HepG2 (cell line): Measurements from ENCODE around the gene REM2. TPM values are rescaled to one million over a fixed set of nuclear protein-coding genes. Genes with fewer than 3 reads are reported as not detected.
A peak's percentile ranks its signal among the peaks of the same experiment; 100 is the strongest.

ENCODE experiments used
- ARHGAP35 ChIP-seq: sonication (generic); formaldehyde crosslinking; IDR thresholded peaks from 2 replicates; pipeline ENCODE4 v1.9.0; 2022; ENCODE audit warnings: mild to moderate bottlenecking, inconsistent platforms, moderate library complexity, missing genetic modification reagents, borderline replicate concordance
- CHD4 ChIP-seq: fragments of 200-600 bp; sonication (generic); IDR thresholded peaks from 2 replicates; pipeline ENCODE4 v1.7.0; 2017; ENCODE audit warnings: mild to moderate bottlenecking, low read length, borderline replicate concordance
- GLI4 ChIP-seq: sonication (generic); formaldehyde crosslinking; IDR thresholded peaks from 2 replicates; pipeline ENCODE4 v1.5.1; 2020; ENCODE audit warnings: missing genetic modification reagents, mild to moderate bottlenecking, moderate library complexity, borderline replicate concordance
- IRF2 ChIP-seq: IDR thresholded peaks from 2 replicates; pipeline ENCODE4 v1.6.1; 2018; ENCODE audit warnings: missing genetic modification reagents, missing compliant biosample characterization
- KDM4B ChIP-seq: sonication (generic); formaldehyde crosslinking; IDR thresholded peaks from 2 replicates; pipeline ENCODE4 v1.4.0; 2020; ENCODE audit warnings: missing genetic modification reagents
- KLF9 ChIP-seq: IDR thresholded peaks from 2 replicates; pipeline ENCODE4 v1.6.1; 2016; ENCODE audit warnings: low read depth
- MED1 ChIP-seq: sonication (generic); formaldehyde crosslinking; IDR thresholded peaks from 2 replicates; pipeline ENCODE4 v1.4.0; 2020; ENCODE audit warnings: missing genetic modification reagents
- NRL ChIP-seq: sonication (generic); formaldehyde crosslinking; IDR thresholded peaks from 2 replicates; pipeline ENCODE4 v1.5.0; 2020; ENCODE audit warnings: missing genetic modification reagents, mild to moderate bottlenecking, moderate library complexity, borderline replicate concordance
- PHF21A ChIP-seq: sonication (generic); formaldehyde crosslinking; IDR thresholded peaks from 2 replicates; pipeline ENCODE4 v1.5.0; 2020; ENCODE audit warnings: mild to moderate bottlenecking, missing genetic modification reagents
- PRPF4 ChIP-seq: fragments of 200-400 bp; formaldehyde crosslinking; IDR thresholded peaks from 2 replicates; pipeline ENCODE4 v1.6.1; 2016; ENCODE audit warnings: low read length, low read depth; ENCODE audit not compliant: poor library complexity, severe bottlenecking
- RAD21 ChIP-seq: fragments of 450-650 bp; formaldehyde crosslinking; IDR thresholded peaks from 2 replicates; pipeline ENCODE4 v1.5.0; 2020; ENCODE audit warnings: mild to moderate bottlenecking
- RCOR2 ChIP-seq: IDR thresholded peaks from 2 replicates; pipeline ENCODE4 v1.6.1; 2016; ENCODE audit warnings: missing biosample characterization, missing genetic modification reagents
- SIX4 ChIP-seq: sonication (generic); formaldehyde crosslinking; IDR thresholded peaks from 2 replicates; pipeline ENCODE4 v1.4.0; 2020; ENCODE audit warnings: missing genetic modification reagents
- SNAPC5 ChIP-seq: sonication (generic); formaldehyde crosslinking; IDR thresholded peaks from 2 replicates; pipeline ENCODE4 v1.8.1; 2023; ENCODE audit warnings: mild to moderate bottlenecking, missing genetic modification reagents, borderline replicate concordance
- SP5 ChIP-seq: IDR thresholded peaks from 2 replicates; pipeline ENCODE4 v1.6.1; 2016; ENCODE audit warnings: low read depth, borderline replicate concordance
- STAT5B ChIP-seq: sonication (generic); formaldehyde crosslinking; IDR thresholded peaks from 2 replicates; pipeline ENCODE4 v1.4.0; 2020; ENCODE audit warnings: missing genetic modification reagents
- TCF7 ChIP-seq: sonication (generic); IDR thresholded peaks from 2 replicates; pipeline ENCODE4 v1.6.1; 2016; ENCODE audit warnings: antibody characterized with exemption, low read depth
- ZFP36 ChIP-seq: fragments of 150-350 bp; IDR thresholded peaks from 2 replicates; pipeline ENCODE4 v1.6.1; 2018; ENCODE audit warnings: borderline replicate concordance, low read length, low read depth; ENCODE audit not compliant: partially characterized antibody
- ZNF180 ChIP-seq: sonication (generic); formaldehyde crosslinking; IDR thresholded peaks from 2 replicates; pipeline ENCODE4 v1.4.0; 2020; ENCODE audit warnings: low read depth, missing genetic modification reagents, borderline replicate concordance
- ZNF276 ChIP-seq: sonication (generic); formaldehyde crosslinking; IDR thresholded peaks from 2 replicates; pipeline ENCODE4 v1.4.0; 2020; ENCODE audit warnings: mild to moderate bottlenecking, low read depth, missing genetic modification reagents
- polyA plus RNA-seq, 8 experiments: library from polyadenylated mRNA; depleted of rRNA in 3 of 8; stranded (reverse) in 7 of 8; unstranded in 1 of 8; fragments of >200 nt; fragmentation: Illumina TruSeq in 4 of 8; extraction: Trizol in 4 of 8; gene quantifications; 2 replicates each; pipeline versions ENCODE4 v1.2.1 to v1.2.3, GENCODE V29; 2011 to 2016; ENCODE audit warnings: low read depth in 4 of 8, missing spikeins in 1 of 8, mixed read lengths in 1 of 8; ENCODE audit not compliant: insufficient read depth in 1 of 8
- total RNA-seq, 5 experiments: library from RNA; depleted of rRNA; stranded (reverse); fragments of >200 nt; fragmentation: Illumina TruSeq; extraction: Trizol; gene quantifications; 2 replicates each; pipeline ENCODE4 v1.2.3, GENCODE V29; 2016; ENCODE audit warnings: low read depth in 1 of 5
- TF ChIP-seq, protein P1 (sequence below): sonication (generic); formaldehyde crosslinking; IDR thresholded peaks from 2 replicates; pipeline ENCODE4 v1.4.0; 2020; ENCODE audit warnings: missing genetic modification reagents, borderline replicate concordance

Gene REM2
- total and polyA plus RNA-seq, 2 of the 13 experiments (the other 11 are each of a cell fraction or from before 2014, with no cell fraction given) = 0.20 TPM; not detected in 1

GRCh38 chr14:22837114-22837749 lies 45.8 kb upstream of the REM2 start (continued):
- TF ChIP-seq, protein P1, sequence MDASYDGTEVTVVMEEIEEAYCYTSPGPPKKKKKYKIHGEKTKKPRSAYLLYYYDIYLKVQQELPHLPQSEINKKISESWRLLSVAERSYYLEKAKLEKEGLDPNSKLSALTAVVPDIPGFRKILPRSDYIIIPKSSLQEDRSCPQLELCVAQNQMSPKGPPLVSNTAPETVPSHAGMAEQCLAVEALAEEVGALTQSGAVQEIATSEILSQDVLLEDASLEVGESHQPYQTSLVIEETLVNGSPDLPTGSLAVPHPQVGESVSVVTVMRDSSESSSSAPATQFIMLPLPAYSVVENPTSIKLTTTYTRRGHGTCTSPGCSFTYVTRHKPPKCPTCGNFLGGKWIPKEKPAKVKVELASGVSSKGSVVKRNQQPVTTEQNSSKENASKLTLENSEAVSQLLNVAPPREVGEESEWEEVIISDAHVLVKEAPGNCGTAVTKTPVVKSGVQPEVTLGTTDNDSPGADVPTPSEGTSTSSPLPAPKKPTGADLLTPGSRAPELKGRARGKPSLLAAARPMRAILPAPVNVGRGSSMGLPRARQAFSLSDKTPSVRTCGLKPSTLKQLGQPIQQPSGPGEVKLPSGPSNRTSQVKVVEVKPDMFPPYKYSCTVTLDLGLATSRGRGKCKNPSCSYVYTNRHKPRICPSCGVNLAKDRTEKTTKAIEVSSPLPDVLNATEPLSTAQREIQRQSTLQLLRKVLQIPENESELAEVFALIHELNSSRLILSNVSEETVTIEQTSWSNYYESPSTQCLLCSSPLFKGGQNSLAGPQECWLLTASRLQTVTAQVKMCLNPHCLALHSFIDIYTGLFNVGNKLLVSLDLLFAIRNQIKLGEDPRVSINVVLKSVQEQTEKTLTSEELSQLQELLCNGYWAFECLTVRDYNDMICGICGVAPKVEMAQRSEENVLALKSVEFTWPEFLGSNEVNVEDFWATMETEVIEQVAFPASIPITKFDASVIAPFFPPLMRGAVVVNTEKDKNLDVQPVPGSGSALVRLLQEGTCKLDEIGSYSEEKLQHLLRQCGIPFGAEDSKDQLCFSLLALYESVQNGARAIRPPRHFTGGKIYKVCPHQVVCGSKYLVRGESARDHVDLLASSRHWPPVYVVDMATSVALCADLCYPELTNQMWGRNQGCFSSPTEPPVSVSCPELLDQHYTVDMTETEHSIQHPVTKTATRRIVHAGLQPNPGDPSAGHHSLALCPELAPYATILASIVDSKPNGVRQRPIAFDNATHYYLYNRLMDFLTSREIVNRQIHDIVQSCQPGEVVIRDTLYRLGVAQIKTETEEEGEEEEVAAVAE (CRISPR knock-in tag) = no peak
- no peak for TF ChIP-seq ZFP36
- no peak; the same call in 1 of the 2 replicates for TF ChIP-seq ZNF276 (CRISPR knock-in tag)
- TF ChIP-seq SP5 (CRISPR knock-in tag) = no peak
- TF ChIP-seq NRL (CRISPR knock-in tag) = peak; percentile 78; the same call in 1 of the 2 replicates
- no peak for TF ChIP-seq SIX4
- TF ChIP-seq CHD4 = no peak
- TF ChIP-seq MED1 (CRISPR knock-in tag) = peak; percentile 24; the same call in 1 of the 2 replicates
- peak; percentile 59; the same call in 1 of the 2 replicates for TF ChIP-seq STAT5B
- no peak for TF ChIP-seq ZNF180 (CRISPR knock-in tag)
- peak; percentile 62; the same call in 1 of the 2 replicates for TF ChIP-seq ARHGAP35 (CRISPR knock-in tag)
- TF ChIP-seq PHF21A (CRISPR knock-in tag) = no peak
- TF ChIP-seq IRF2 (CRISPR knock-in tag) = no peak
- TF ChIP-seq GLI4 (CRISPR knock-in tag) = peak; percentile 86; the same call in 1 of the 2 replicates
- TF ChIP-seq KDM4B (CRISPR knock-in tag) = peak; percentile 66; the same call in 1 of the 2 replicates
- 0 out of 2 replicates have a peak, but pooled peaks have one; percentile 26 for TF ChIP-seq KLF9 (CRISPR knock-in tag)
- TF ChIP-seq PRPF4 = no peak
- TF ChIP-seq RAD21 (CRISPR knock-in tag) = peak; percentile 49; the same call in 1 of the 2 replicates
- no peak for TF ChIP-seq SNAPC5 (CRISPR knock-in tag)
- TF ChIP-seq RCOR2 (CRISPR knock-in tag) = no peak
- no peak for TF ChIP-seq TCF7
